ENCODE measurements around the gene B3GNT4. TPM values are rescaled to one million over a fixed set of nuclear protein-coding genes. Genes with fewer than 3 reads are reported as not detected.

Gene B3GNT4
- total RNA-seq, 1 donor from 2014 or later, result 0.38 TPM

DNA sequence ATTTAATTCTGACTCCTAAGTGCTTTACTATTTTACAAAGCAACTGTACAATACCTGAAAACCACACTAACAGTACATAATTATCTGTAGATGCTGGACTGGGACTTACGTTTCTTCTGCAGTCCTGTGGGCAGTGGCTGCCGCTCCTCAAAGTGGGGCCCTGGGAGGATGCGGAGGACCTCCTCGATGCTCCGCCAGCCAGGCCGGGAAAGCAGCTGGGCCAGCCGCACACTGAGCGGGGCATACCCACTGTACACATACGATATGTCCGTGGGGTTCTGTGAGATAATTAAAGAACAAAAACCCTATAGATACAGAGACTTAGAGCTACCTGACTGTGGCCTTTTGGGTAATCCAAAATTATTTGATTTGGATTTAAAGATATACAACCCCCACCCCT, 29.2 kb downstream of the B3GNT4 start:
- Mint-ChIP-seq H3K9me3 (ENCODE audit: unreplicated experiment) (no peaks in the 10 kb centered on the region), H3K4me1 (ENCODE audit: unreplicated experiment) (no peaks in the 10 kb centered on the region)

DNA sequence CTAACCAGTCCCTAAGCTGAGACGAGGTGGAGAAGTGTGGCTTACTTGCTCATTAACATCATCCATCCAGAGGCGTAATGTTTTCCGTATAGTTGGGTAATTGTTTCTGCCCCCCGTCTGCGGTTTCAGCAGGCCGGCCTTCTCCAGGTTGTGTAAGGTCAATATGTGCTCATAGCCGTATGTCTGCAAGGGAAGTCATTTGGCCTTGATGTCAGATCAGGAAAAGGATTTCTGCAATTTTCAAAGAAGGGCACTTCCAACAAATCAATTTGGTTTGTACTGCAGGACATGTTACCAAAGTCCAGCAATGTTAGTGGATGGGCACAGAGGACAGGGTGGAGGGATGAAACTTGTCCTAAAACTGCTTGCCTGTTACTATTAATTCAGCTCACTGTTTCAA, 32.2 kb downstream of the B3GNT4 start:
- TF ChIP-seq, protein P1, sequence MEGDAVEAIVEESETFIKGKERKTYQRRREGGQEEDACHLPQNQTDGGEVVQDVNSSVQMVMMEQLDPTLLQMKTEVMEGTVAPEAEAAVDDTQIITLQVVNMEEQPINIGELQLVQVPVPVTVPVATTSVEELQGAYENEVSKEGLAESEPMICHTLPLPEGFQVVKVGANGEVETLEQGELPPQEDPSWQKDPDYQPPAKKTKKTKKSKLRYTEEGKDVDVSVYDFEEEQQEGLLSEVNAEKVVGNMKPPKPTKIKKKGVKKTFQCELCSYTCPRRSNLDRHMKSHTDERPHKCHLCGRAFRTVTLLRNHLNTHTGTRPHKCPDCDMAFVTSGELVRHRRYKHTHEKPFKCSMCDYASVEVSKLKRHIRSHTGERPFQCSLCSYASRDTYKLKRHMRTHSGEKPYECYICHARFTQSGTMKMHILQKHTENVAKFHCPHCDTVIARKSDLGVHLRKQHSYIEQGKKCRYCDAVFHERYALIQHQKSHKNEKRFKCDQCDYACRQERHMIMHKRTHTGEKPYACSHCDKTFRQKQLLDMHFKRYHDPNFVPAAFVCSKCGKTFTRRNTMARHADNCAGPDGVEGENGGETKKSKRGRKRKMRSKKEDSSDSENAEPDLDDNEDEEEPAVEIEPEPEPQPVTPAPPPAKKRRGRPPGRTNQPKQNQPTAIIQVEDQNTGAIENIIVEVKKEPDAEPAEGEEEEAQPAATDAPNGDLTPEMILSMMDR (IDR thresholded peaks at IDR 0.05; ENCODE audit: unreplicated experiment), result no peak
- Mint-ChIP-seq H3K4me3 (ENCODE audit: unreplicated experiment) (peak overlapping the region; percentile 3), H3K27ac (ENCODE audit: unreplicated experiment) (no peak overlapping the region), H3K9me3 (ENCODE audit: unreplicated experiment) (no peaks in the 10 kb centered on the region), H3K4me1 (ENCODE audit: unreplicated experiment) (no peaks in the 10 kb centered on the region), H3K27me3 (ENCODE audit: unreplicated experiment) (peaks cover 1% of the 10 kb centered on the region), H3K36me3 (ENCODE audit: low read depth, unreplicated experiment) (peaks cover 15% of the 10 kb centered on the region)
- DNase-seq (ENCODE audit: low spot score), result no peak

More for the DNA sequence above, 29.2 kb downstream of the B3GNT4 start:
- Mint-ChIP-seq H3K4me3 (ENCODE audit: unreplicated experiment) (no peak overlapping the region), H3K27me3 (ENCODE audit: unreplicated experiment) (no peaks in the 10 kb centered on the region), H3K36me3 (ENCODE audit: low read depth, unreplicated experiment) (peaks cover 11% of the 10 kb centered on the region), H3K27ac (ENCODE audit: unreplicated experiment) (no peak overlapping the region)
- TF ChIP-seq, protein P1 (IDR thresholded peaks at IDR 0.05; ENCODE audit: unreplicated experiment), result no peak
- DNase-seq (ENCODE audit: low spot score), result no peak

DNA sequence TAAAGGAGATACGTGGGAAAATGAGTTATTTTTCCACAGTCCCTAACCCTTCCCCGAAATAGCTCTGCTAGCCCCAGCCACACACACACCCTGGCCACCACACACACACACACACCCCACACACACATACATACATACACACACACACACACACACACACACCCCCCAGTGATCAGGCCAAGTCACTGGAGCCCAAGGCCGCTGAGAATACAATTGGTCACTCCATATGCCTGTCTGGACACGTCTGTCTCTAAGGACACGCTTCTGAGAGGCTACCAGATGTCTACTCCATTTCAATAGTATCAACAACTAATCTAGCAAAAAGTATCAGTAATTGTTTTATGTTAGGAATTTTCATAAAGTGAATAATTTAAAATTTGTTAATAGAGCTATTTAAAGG, 35.4 kb downstream of the B3GNT4 start:
- TF ChIP-seq, protein P1 (IDR thresholded peaks at IDR 0.05; ENCODE audit: unreplicated experiment), result no peak
- H3K9me3 Mint-ChIP-seq (ENCODE audit: unreplicated experiment), result no peaks in the 10 kb centered on the region

DNA sequence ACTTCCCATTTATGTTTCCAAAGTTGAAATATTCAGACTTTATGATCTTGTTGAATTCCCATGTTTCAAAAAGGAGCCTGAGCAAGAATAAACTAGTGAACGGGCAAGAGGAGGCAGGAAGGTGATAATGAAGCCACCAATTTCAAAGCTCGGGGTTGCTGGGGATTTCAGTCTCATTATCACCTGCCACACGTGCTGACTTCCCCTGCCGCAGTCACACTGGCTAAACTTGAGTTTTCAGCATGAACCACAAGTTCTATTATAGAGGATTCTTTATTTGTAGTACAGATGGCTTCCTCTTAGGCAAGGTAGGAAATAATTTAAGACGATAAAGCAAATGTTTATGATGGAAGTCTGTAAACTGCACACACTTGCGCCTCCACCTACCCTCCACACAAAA, 40.5 kb downstream of the B3GNT4 start:
- no peak for DNase-seq (ENCODE audit: low spot score)
- Mint-ChIP-seq H3K27ac (ENCODE audit: unreplicated experiment) (no peak overlapping the region), H3K36me3 (ENCODE audit: low read depth, unreplicated experiment) (peaks cover 9% of the 10 kb centered on the region), H3K4me3 (ENCODE audit: unreplicated experiment) (no peak overlapping the region), H3K27me3 (ENCODE audit: unreplicated experiment) (peaks cover under 1% of the 10 kb centered on the region), H3K9me3 (ENCODE audit: unreplicated experiment) (no peaks in the 10 kb centered on the region), H3K4me1 (ENCODE audit: unreplicated experiment) (peaks cover 12% of the 10 kb centered on the region)
- TF ChIP-seq, protein P1 (IDR thresholded peaks at IDR 0.05; ENCODE audit: unreplicated experiment), result no peak

More for the DNA sequence above, 35.4 kb downstream of the B3GNT4 start:
- no peak overlapping the region for H3K4me3 Mint-ChIP-seq (ENCODE audit: unreplicated experiment)
- H3K27ac Mint-ChIP-seq (ENCODE audit: unreplicated experiment), result no peak overlapping the region
- peaks cover 1% of the 10 kb centered on the region for H3K27me3 Mint-ChIP-seq (ENCODE audit: unreplicated experiment)
- DNase-seq (ENCODE audit: low spot score), result no peak
- H3K36me3 Mint-ChIP-seq (ENCODE audit: low read depth, unreplicated experiment), result peaks cover 15% of the 10 kb centered on the region
- no peaks in the 10 kb centered on the region for H3K4me1 Mint-ChIP-seq (ENCODE audit: unreplicated experiment)

DNA sequence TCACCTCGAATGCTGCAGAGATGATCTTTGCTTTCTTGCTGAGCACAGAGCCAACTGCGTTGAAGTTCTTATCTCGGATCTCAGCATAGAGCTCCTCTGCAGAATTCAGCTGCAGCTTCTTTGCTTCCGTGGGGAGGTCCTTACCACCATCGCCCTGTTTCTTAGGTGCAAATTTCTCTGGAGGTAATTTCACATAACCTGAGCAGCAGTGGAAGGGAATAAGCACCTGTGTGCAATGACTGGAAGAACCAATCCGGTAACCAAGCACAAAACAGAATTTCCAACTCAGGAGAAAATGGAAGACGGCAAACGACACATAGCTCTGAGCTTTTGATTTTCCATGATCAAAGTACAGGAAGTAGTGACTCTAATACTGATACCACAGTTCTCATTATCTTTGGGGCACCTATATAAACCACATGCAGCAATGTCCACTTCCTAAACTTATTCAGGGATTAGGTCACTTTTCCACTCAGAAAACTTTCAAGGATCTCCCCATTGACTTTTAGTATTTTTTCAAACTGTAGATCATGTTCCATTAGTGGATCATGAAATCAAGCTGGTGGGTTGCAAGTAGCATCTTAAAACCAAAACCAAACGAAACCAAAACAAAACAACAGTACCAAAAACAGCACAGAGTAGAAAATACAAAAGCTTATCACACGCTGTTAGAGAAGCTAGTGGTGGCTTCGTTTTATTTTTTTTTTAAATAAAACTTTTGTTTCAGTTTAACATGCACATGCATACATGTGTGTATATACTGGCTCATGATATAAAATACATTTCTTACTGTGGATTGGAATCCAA, 41.3 kb downstream of the B3GNT4 start:
- Mint-ChIP-seq H3K27ac (ENCODE audit: unreplicated experiment) (no peak overlapping the region), H3K27me3 (ENCODE audit: unreplicated experiment) (no peaks in the 10 kb centered on the region), H3K9me3 (ENCODE audit: unreplicated experiment) (no peaks in the 10 kb centered on the region), H3K36me3 (ENCODE audit: low read depth, unreplicated experiment) (peaks cover 15% of the 10 kb centered on the region), H3K4me3 (ENCODE audit: unreplicated experiment) (no peak overlapping the region), H3K4me1 (ENCODE audit: unreplicated experiment) (peaks cover 14% of the 10 kb centered on the region)
- DNase-seq (ENCODE audit: low spot score), result no peak
- TF ChIP-seq, protein P1 (IDR thresholded peaks at IDR 0.05; ENCODE audit: unreplicated experiment), result no peak

Data from endothelial cell (in vitro differentiated cells).